Glutamatergic neuron (in vitro differentiated cells): ENCODE results near the gene ANTXR2. TPM values are rescaled to one million over a fixed set of nuclear protein-coding genes. Genes with fewer than 3 reads are reported as not detected.
A peak's percentile ranks its signal among the peaks of the same experiment; 100 is the strongest.
"Not testable (repeated sequence)": the region's sequence is repeated elsewhere in the genome, so short reads cannot be mapped to it uniquely, and the experiment has no call there.

ENCODE experiments used
- DNase-seq: peaks from one replicate; pipeline ENCODE4 v3.0.0; 2022
- H3K27ac Mint-ChIP-seq: one replicate; pipeline ENCODE4 v1.8.0; 2020; ENCODE audit warnings: mild to moderate bottlenecking, mixed read lengths, inconsistent platforms; ENCODE audit not compliant: unreplicated experiment
- H3K27me3 Mint-ChIP-seq: one replicate; pipeline ENCODE4 v1.8.0; 2020; ENCODE audit warnings: mild to moderate bottlenecking, moderate library complexity, mixed read lengths, inconsistent platforms; ENCODE audit not compliant: unreplicated experiment
- H3K36me3 Mint-ChIP-seq: one replicate; pipeline ENCODE4 v1.8.0; 2020; ENCODE audit warnings: mild to moderate bottlenecking, mixed read lengths, inconsistent platforms; ENCODE audit not compliant: unreplicated experiment
- H3K4me1 Mint-ChIP-seq: one replicate; pipeline ENCODE4 v1.8.0; 2020; ENCODE audit warnings: mild to moderate bottlenecking, low read depth, mixed read lengths, inconsistent platforms; ENCODE audit not compliant: unreplicated experiment
- H3K4me3 Mint-ChIP-seq: one replicate; pipeline ENCODE4 v1.8.0; 2020; ENCODE audit warnings: mild to moderate bottlenecking, mixed read lengths, inconsistent platforms; ENCODE audit not compliant: unreplicated experiment
- H3K9me3 Mint-ChIP-seq: one replicate; pipeline ENCODE4 v1.8.0; 2020; ENCODE audit warnings: mild to moderate bottlenecking, moderate library complexity, mixed read lengths, inconsistent platforms; ENCODE audit not compliant: unreplicated experiment
- CTCF ChIP-seq: fragments of 200-600 bp; sonication (generic); IDR thresholded peaks from one replicate; pipeline ENCODE4 v1.5.0; 2021; ENCODE audit not compliant: partially characterized antibody, unreplicated experiment
- long read RNA-seq: library from polyadenylated mRNA; unstranded; transcript quantifications from one replicate; pipeline ENCODE4 v2.0.0, GENCODE V29; 2020; ENCODE audit not compliant: unreplicated experiment
- total RNA-seq: library from RNA; stranded (reverse); fragmentation: NEBNext Ultra II Directional; extraction: Animal tissue kit (Norgen Biotek cat#: 25700); gene quantifications from one replicate; pipeline ENCODE4 v1.2.1, GENCODE V29; 2021; ENCODE audit not compliant: unreplicated experiment

ANTXR2 gene
- 47.8 TPM for total RNA-seq
- long read RNA-seq, full-length matches to known transcripts, result 3 of 5 reads
- long read RNA-seq, partial matches to known transcripts, result 0 of 5 reads
- long read RNA-seq, other reads (novel, unspliced or antisense), result 2 of 5 reads

GRCh38 chr4:80072744-80073472 is at the start of gene ANTXR2:
Gene ANTXR2, minus strand, starts transcription at chr4:80073229. Its CDS starts 669 bp downstream, at chr4:80072560.
- Mint-ChIP-seq H3K4me3 (peak within 1 kb of the TSS; percentile 97), H3K4me1 (peaks cover 8% of the 10 kb centered on the region), H3K27me3 (peaks cover 5% of the 10 kb centered on the region), H3K36me3 (no peaks in the 10 kb centered on the region), H3K9me3 (peaks cover 10% of the 10 kb centered on the region), H3K27ac (peak within 1 kb of the TSS; percentile 98)
- TF ChIP-seq CTCF, result no peak
- DNase-seq, result peak; percentile 80

- not testable (repeated sequence) for H3K9me3 Mint-ChIP-seq, H3K4me1 Mint-ChIP-seq, H3K27me3 Mint-ChIP-seq, H3K36me3 Mint-ChIP-seq, H3K27ac Mint-ChIP-seq, DNase-seq, H3K4me3 Mint-ChIP-seq
Measured at GRCh38 chr4:80121815-80122214, 48.8 kb upstream of the ANTXR2 start.

- not testable (repeated sequence) for H3K4me1 Mint-ChIP-seq, H3K4me3 Mint-ChIP-seq, H3K36me3 Mint-ChIP-seq, H3K9me3 Mint-ChIP-seq, H3K27ac Mint-ChIP-seq, DNase-seq, H3K27me3 Mint-ChIP-seq
Measured at GRCh38 chr4:80119620-80120019, 46.6 kb upstream of the ANTXR2 start.

GRCh38 chr4:80116516-80116915 is 43.5 kb upstream of the ANTXR2 start:
- H3K4me1 Mint-ChIP-seq, result no peaks in the 10 kb centered on the region
- H3K9me3 Mint-ChIP-seq, result peaks cover 3% of the 10 kb centered on the region
- no peak overlapping the region for H3K4me3 Mint-ChIP-seq
- peaks cover 10% of the 10 kb centered on the region for H3K36me3 Mint-ChIP-seq
- no peak for DNase-seq
- H3K27ac Mint-ChIP-seq, result no peak overlapping the region
- peaks cover 1% of the 10 kb centered on the region for H3K27me3 Mint-ChIP-seq
- no peak for TF ChIP-seq CTCF

- Mint-ChIP-seq H3K27ac (no peak overlapping the region), H3K36me3 (peaks cover 10% of the 10 kb centered on the region), H3K9me3 (peaks cover 3% of the 10 kb centered on the region), H3K4me3 (no peak overlapping the region), H3K27me3 (no peaks in the 10 kb centered on the region), H3K4me1 (no peaks in the 10 kb centered on the region)
- no peak for DNase-seq
- no peak for TF ChIP-seq CTCF
Measured at GRCh38 chr4:80115368-80116181, 42.5 kb upstream of the ANTXR2 start.
